COR-L47 (cell line): ENCODE results near the gene COL19A1.

Source experiments
- DNase-seq: peaks from one replicate; lab custom pipeline; 2025; lab: John Stamatoyannopoulos, UW

The COL19A1 gene

GRCh38 chr6:70125602-70126001 is 259.2 kb downstream of the COL19A1 start:
- no peak for DNase-seq

GRCh38 chr6:70129341-70129740 is 263.0 kb downstream of the COL19A1 start:
- no peak for DNase-seq

- DNase-seq, result no peak
These were observed 264.5 kb downstream of the COL19A1 start for GRCh38 chr6:70130865-70131264.

- no peak for DNase-seq
These were observed 265.2 kb downstream of the COL19A1 start for GRCh38 chr6:70131528-70131927.

GRCh38 chr6:70133246-70133645 is 266.9 kb downstream of the COL19A1 start:
- DNase-seq, result no peak

- DNase-seq, result no peak
These were observed 268.2 kb downstream of the COL19A1 start for GRCh38 chr6:70134542-70134941.

- no peak for DNase-seq
These were observed 269.1 kb downstream of the COL19A1 start for GRCh38 chr6:70135219-70136160.

- no peak for DNase-seq
These were observed 270.6 kb downstream of the COL19A1 start for GRCh38 chr6:70136996-70137395.

- DNase-seq, result no peak
These were observed 274.1 kb downstream of the COL19A1 start for GRCh38 chr6:70140496-70140895.

GRCh38 chr6:70142034-70142433 is 275.7 kb downstream of the COL19A1 start:
- DNase-seq, result no peak

GRCh38 chr6:70145178-70145577 is 278.8 kb downstream of the COL19A1 start:
- DNase-seq, result no peak

- DNase-seq, result no peak
These were observed 282.9 kb downstream of the COL19A1 start for GRCh38 chr6:70149209-70149788.

- no peak for DNase-seq
These were observed 284.2 kb downstream of the COL19A1 start for GRCh38 chr6:70150521-70150920.

- DNase-seq, result no peak
These were observed 285.3 kb downstream of the COL19A1 start for GRCh38 chr6:70151616-70152015.

GRCh38 chr6:70152786-70153185 is 286.4 kb downstream of the COL19A1 start:
- DNase-seq, result no peak

- DNase-seq, result no peak
These were observed 290.7 kb downstream of the COL19A1 start for GRCh38 chr6:70157086-70157485.

GRCh38 chr6:70160276-70160675 is 293.9 kb downstream of the COL19A1 start:
- no peak for DNase-seq

GRCh38 chr6:70162972-70163371 is 296.6 kb downstream of the COL19A1 start:
- DNase-seq, result no peak

- DNase-seq, result no peak
These were observed 297.4 kb downstream of the COL19A1 start for GRCh38 chr6:70163795-70164194.

GRCh38 chr6:70164556-70164955 is 298.2 kb downstream of the COL19A1 start:
- no peak for DNase-seq

GRCh38 chr6:70166088-70166958 is 300.0 kb downstream of the COL19A1 start:
- peak; percentile 57 for DNase-seq

GRCh38 chr6:70168681-70169377 is 302.5 kb downstream of the COL19A1 start:
- no peak for DNase-seq
